OCI-LY7 (cell line): Measurements from ENCODE around the gene CCDC192. TPM values are rescaled to one million over a fixed set of nuclear protein-coding genes. Genes with fewer than 3 reads are reported as not detected.

Experiments
- BruUV-seq: library from RNA; stranded (reverse); fragments of 400-500 nt; replicated peaks from 2 replicates; lab custom pipeline; 2021; lab: Mats Ljungman, UMichigan
- CTCF ChIA-PET: fragments of 300-600 bp; sonication (Branson Sonifier 250); formaldehyde crosslinking; loops from one replicate; lab custom pipeline; 2022; ENCODE audit warnings: antibody characterized with exemption; ENCODE audit not compliant: unreplicated experiment; lab: Charles Lee
- POLR2A ChIA-PET: fragments of 300-600 bp; sonication (Branson Sonifier 250); formaldehyde crosslinking; loops from one replicate; lab custom pipeline; 2022; ENCODE audit warnings: antibody characterized with exemption; lab: Charles Lee
- DNase-seq: peaks from one replicate; pipeline ENCODE4 v3.0.0-alpha.2; 2015; ENCODE audit warnings: low spot score
- H2AFZ ChIP-seq: fragments of 200-600 bp; sonication (generic), shearing (Covaris generic); 2 replicates; pipeline ENCODE4 v1.6.1; 2014; ENCODE audit warnings: mild to moderate bottlenecking, antibody characterized with exemption, low read length, moderate library complexity
- H3K27ac ChIP-seq: fragments of 200-600 bp; sonication (generic); 2 replicates; pipeline ENCODE4 v1.5.1; 2014; ENCODE audit warnings: mixed run types, low read depth, mild to moderate bottlenecking, moderate library complexity, low read length, inconsistent platforms; ENCODE audit not compliant: poor library complexity, severe bottlenecking
- H3K36me3 ChIP-seq: fragments of 200-600 bp; sonication (generic); 2 replicates; pipeline ENCODE4 v1.6.1; 2014; ENCODE audit warnings: mild to moderate bottlenecking, antibody characterized with exemption, low read length, moderate library complexity, mixed read lengths; ENCODE audit not compliant: insufficient read depth
- H3K4me1 ChIP-seq: fragments of 200-600 bp; sonication (generic); 2 replicates; pipeline ENCODE4 v1.5.1; 2014; ENCODE audit warnings: mild to moderate bottlenecking, low read length; ENCODE audit not compliant: insufficient read depth, poor library complexity, severe bottlenecking
- H3K4me2 ChIP-seq: fragments of 200-600 bp; sonication (generic); 2 replicates; pipeline ENCODE4 v1.6.1; 2014; ENCODE audit warnings: mild to moderate bottlenecking, low read length
- H3K4me3 ChIP-seq: fragments of 200-600 bp; sonication (generic); 2 replicates; pipeline ENCODE4 v1.5.1; 2014; ENCODE audit warnings: mild to moderate bottlenecking, low read depth, low read length; ENCODE audit not compliant: poor library complexity, severe bottlenecking
- H3K79me2 ChIP-seq: fragments of 200-600 bp; sonication (generic); 2 replicates; pipeline ENCODE4 v1.6.1; 2016; ENCODE audit warnings: low read depth, mild to moderate bottlenecking, low read length, moderate library complexity, mixed read lengths; ENCODE audit not compliant: insufficient read depth
- H3K9me2 ChIP-seq: fragments of 200-600 bp; sonication (generic); 2 replicates; pipeline ENCODE4 v1.6.1; 2016; ENCODE audit warnings: mild to moderate bottlenecking, low read length, mixed read lengths; ENCODE audit not compliant: insufficient read depth
- H3K9me3 ChIP-seq: fragments of 200-600 bp; sonication (generic); 2 replicates; pipeline ENCODE4 v1.6.1; 2014; ENCODE audit warnings: mild to moderate bottlenecking, mixed run types, low read length, mixed read lengths
- H4K20me1 ChIP-seq: fragments of 200-600 bp; sonication (generic); 2 replicates; pipeline ENCODE4 v1.6.1; 2014; ENCODE audit warnings: mild to moderate bottlenecking, antibody characterized with exemption, low read length, moderate library complexity, mixed read lengths; ENCODE audit not compliant: insufficient read depth
- CTCF ChIP-seq: fragments of 200-600 bp; sonication (generic); conservative IDR thresholded peaks from 2 replicates; pipeline ENCODE4 v1.5.1; 2014; ENCODE audit warnings: mild to moderate bottlenecking, antibody characterized with exemption, low read length, moderate library complexity, mixed read lengths
- EZH2phosphoT487 ChIP-seq: fragments of 200-600 bp; sonication (generic); IDR thresholded peaks from 2 replicates; pipeline ENCODE4 v1.6.1; 2018; ENCODE audit warnings: low read depth, borderline replicate concordance, mild to moderate bottlenecking, mixed run types, antibody characterized with exemption, low read length, moderate library complexity, mixed read lengths
- intact Hi-C: fragments of 100-400 bp; cut with micrococcal nuclease; formaldehyde crosslinking; loops from one replicate; pipeline ENCODE4 v1.10.0; 2022; ENCODE audit not compliant: unreplicated experiment
- total RNA-seq, 2 experiments: library from RNA; depleted of rRNA in 1 of 2; stranded (reverse); fragments of >200 nt in 1 of 2; shearing (Covaris generic) in 1 of 2; gene quantifications; 2 replicates each; pipeline ENCODE4 v1.2.3, GENCODE V29; 2014 to 2022

Gene CCDC192
- total RNA-seq, 2 experiments from 2014 or later: not detected

- no TSS peak for BruUV-seq
- TF ChIP-seq EZH2phosphoT487: no peak
- no peak for TF ChIP-seq CTCF
Measured at GRCh38 chr5:127930311-127930710, 227.1 kb downstream of the CCDC192 start.

GRCh38 chr5:127931396-127931795 lies 228.2 kb downstream of the CCDC192 start:
- DNase-seq: no peak
- H3K27ac ChIP-seq: no peak overlapping the region
- no peak for TF ChIP-seq CTCF
- H3K4me2 ChIP-seq: no peak overlapping the region
- no peak overlapping the region for H2AFZ ChIP-seq
- H3K36me3 ChIP-seq: no peaks in the 10 kb centered on the region
- no peaks in the 10 kb centered on the region for H4K20me1 ChIP-seq
- H3K9me2 ChIP-seq: no peaks in the 10 kb centered on the region
- CTCF ChIA-PET: no interaction called here
- H3K79me2 ChIP-seq: no peaks in the 10 kb centered on the region
- POLR2A ChIA-PET: interaction anchor here (1.3 kb wide), 1 partner anchor 21 kb away, joined by 4 read pairs; no protein-coding TSS in a partner anchor
- H3K4me3 ChIP-seq: no peak overlapping the region
- no peaks in the 10 kb centered on the region for H3K4me1 ChIP-seq
- no peaks in the 10 kb centered on the region for H3K9me3 ChIP-seq
- no TSS peak for BruUV-seq
- intact Hi-C loops: no loop called here

More at GRCh38 chr5:127930311-127930710, 227.1 kb downstream of the CCDC192 start:
- no peaks in the 10 kb centered on the region for H3K4me1 ChIP-seq
- H3K4me2 ChIP-seq: no peak overlapping the region
- CTCF ChIA-PET: no interaction called here
- DNase-seq: no peak
- POLR2A ChIA-PET: interaction anchor here (1.3 kb wide), 1 partner anchor 20 kb away, joined by 4 read pairs; no protein-coding TSS in a partner anchor
- H3K9me3 ChIP-seq: no peaks in the 10 kb centered on the region
- H4K20me1 ChIP-seq: no peaks in the 10 kb centered on the region
- no peaks in the 10 kb centered on the region for H3K36me3 ChIP-seq
- no peak overlapping the region for H3K4me3 ChIP-seq
- H3K9me2 ChIP-seq: no peaks in the 10 kb centered on the region
- intact Hi-C loops: no loop called here
- H3K79me2 ChIP-seq: no peaks in the 10 kb centered on the region
- H3K27ac ChIP-seq: no peak overlapping the region
- no peak overlapping the region for H2AFZ ChIP-seq

- Histone ChIP-seq H4K20me1 (no peaks in the 10 kb centered on the region), H3K4me1 (no peaks in the 10 kb centered on the region), H3K27ac (no peak overlapping the region), H3K9me3 (no peaks in the 10 kb centered on the region), H3K36me3 (no peaks in the 10 kb centered on the region), H3K9me2 (no peaks in the 10 kb centered on the region), H3K79me2 (no peaks in the 10 kb centered on the region), H2AFZ (no peak overlapping the region), H3K4me3 (no peak overlapping the region), H3K4me2 (no peak overlapping the region)
- DNase-seq: no peak
- TF ChIP-seq CTCF: no peak
- no peak for TF ChIP-seq EZH2phosphoT487
- ChIA-PET CTCF (no interaction called here), POLR2A (interaction anchor here (0.6 to 1.6 kb wide), 2 partner anchors 9 to 15 kb away, joined by 3 to 5 read pairs; no protein-coding TSS in a partner anchor)
- no TSS peak for BruUV-seq
- intact Hi-C loops: no loop called here
Measured at GRCh38 chr5:127933348-127933747, 230.2 kb downstream of the CCDC192 start.
